Stimulated activated CD4-positive, alpha-beta T cell treated with anti-CD3 and anti-CD28 coated beads, Interleukin-15, amount 100 ng/mL, for 48 hours (primary cell): ENCODE results near the gene RPE.

ENCODE experiments used
- DNase-seq, 2 donors: peaks; one replicate each; pipeline ENCODE4 v3.0.0-alpha.2; 2020; ENCODE audit warnings: low read depth in 2 of 2

The RPE gene

GRCh38 chr2:210000464-210001324 is 1.7 kb upstream of the RPE start:
- no peak for DNase-seq

GRCh38 chr2:210003359-210003758 is 921 bp downstream of the RPE start:
- DNase-seq, result no peak

- no peak for DNase-seq
These were observed 2.4 kb downstream of the RPE start for GRCh38 chr2:210004881-210005280.

GRCh38 chr2:210007895-210008294 is 5.5 kb downstream of the RPE start:
- DNase-seq, result no peak

GRCh38 chr2:210009126-210009525 is 6.7 kb downstream of the RPE start:
- no peak for DNase-seq

GRCh38 chr2:210009896-210010295 is 7.5 kb downstream of the RPE start:
- DNase-seq, result no peak

- no peak for DNase-seq
These were observed 17.7 kb downstream of the RPE start for GRCh38 chr2:210020138-210020537.

GRCh38 chr2:210022824-210023223 is 20.4 kb downstream of the RPE start:
- no peak for DNase-seq

- no peak for DNase-seq
These were observed 25.2 kb downstream of the RPE start for GRCh38 chr2:210027608-210028007.

- no peak for DNase-seq
These were observed 25.7 kb downstream of the RPE start for GRCh38 chr2:210028178-210028577.

- no peak for DNase-seq
These were observed 31.7 kb downstream of the RPE start for GRCh38 chr2:210034087-210034683.

- no peak for DNase-seq
These were observed 33.2 kb downstream of the RPE start for GRCh38 chr2:210035679-210036078.

GRCh38 chr2:210038078-210038477 is 35.6 kb downstream of the RPE start:
- DNase-seq, result no peak

- DNase-seq, result no peak
These were observed 44.5 kb downstream of the RPE start for GRCh38 chr2:210046851-210047500.

GRCh38 chr2:210049831-210050230 is 47.4 kb downstream of the RPE start:
- no peak for DNase-seq

- no peak for DNase-seq
These were observed 48.4 kb downstream of the RPE start for GRCh38 chr2:210050885-210051284.

GRCh38 chr2:210054696-210055095 is 52.3 kb downstream of the RPE start:
- DNase-seq, result no peak

- DNase-seq, result no peak
These were observed 53.4 kb downstream of the RPE start for GRCh38 chr2:210055825-210056224.

GRCh38 chr2:210063306-210063705 is 60.9 kb downstream of the RPE start:
- DNase-seq, result no peak
